Hepatocyte (in vitro differentiated cells): ENCODE measurements around the gene MEF2C.

ENCODE experiments used
- EZH2phosphoT487 ChIP-seq: fragments of 200-600 bp; sonication (generic); IDR thresholded peaks from one replicate; pipeline ENCODE4 v1.6.1; 2018; ENCODE audit warnings: antibody characterized with exemption, mild to moderate bottlenecking, low read depth, moderate library complexity; ENCODE audit not compliant: unreplicated experiment, severe bottlenecking
- TF ChIP-seq, protein P1 (sequence below): fragments of 200-600 bp; sonication (generic); IDR thresholded peaks from 2 replicates; pipeline ENCODE4 v1.5.1; 2016; ENCODE audit warnings: antibody characterized with exemption, mild to moderate bottlenecking; ENCODE audit not compliant: poor library complexity

DNA sequence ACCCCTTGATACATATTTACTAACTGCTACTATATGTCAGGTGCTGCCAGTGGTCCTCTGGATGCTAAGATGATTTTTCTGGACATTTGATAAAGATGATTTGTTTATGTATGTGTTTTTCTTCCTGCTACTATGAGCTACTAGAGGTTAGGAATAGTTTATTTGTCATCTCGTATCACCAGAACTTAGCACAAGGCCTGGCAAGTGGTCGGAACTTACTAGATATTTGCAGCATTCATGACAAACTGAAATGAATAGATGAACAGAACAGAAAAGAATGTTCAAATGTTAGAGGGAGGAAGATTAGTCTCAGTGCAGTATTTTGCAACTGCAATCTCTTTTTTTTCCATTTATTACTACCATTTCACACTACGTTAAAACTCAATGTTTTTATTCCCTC, 114.6 kb downstream of the MEF2C start:
- TF ChIP-seq, protein P1, sequence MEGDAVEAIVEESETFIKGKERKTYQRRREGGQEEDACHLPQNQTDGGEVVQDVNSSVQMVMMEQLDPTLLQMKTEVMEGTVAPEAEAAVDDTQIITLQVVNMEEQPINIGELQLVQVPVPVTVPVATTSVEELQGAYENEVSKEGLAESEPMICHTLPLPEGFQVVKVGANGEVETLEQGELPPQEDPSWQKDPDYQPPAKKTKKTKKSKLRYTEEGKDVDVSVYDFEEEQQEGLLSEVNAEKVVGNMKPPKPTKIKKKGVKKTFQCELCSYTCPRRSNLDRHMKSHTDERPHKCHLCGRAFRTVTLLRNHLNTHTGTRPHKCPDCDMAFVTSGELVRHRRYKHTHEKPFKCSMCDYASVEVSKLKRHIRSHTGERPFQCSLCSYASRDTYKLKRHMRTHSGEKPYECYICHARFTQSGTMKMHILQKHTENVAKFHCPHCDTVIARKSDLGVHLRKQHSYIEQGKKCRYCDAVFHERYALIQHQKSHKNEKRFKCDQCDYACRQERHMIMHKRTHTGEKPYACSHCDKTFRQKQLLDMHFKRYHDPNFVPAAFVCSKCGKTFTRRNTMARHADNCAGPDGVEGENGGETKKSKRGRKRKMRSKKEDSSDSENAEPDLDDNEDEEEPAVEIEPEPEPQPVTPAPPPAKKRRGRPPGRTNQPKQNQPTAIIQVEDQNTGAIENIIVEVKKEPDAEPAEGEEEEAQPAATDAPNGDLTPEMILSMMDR, result no peak
- no peak for TF ChIP-seq EZH2phosphoT487
